HepG2 (cell line): ENCODE results near the gene PRSS50. TPM values are rescaled to one million over a fixed set of nuclear protein-coding genes. Genes with fewer than 3 reads are reported as not detected.

Experiments used
- ATAC-seq: fragments of 200-7000 bp; cut with Tn5 transposase; 3 replicates; pipeline ENCODE4 v1.9.1; 2020; ENCODE audit warnings: mild to moderate bottlenecking, moderate library complexity
- BruUV-seq: library from RNA; stranded (reverse); fragments of 400-500 nt; replicated peaks from 2 replicates; lab custom pipeline; 2021; lab: Mats Ljungman, UMichigan
- CTCF ChIA-PET: fragments of 300-600 bp; formaldehyde crosslinking; extraction: SDS; loops from one replicate; lab custom pipeline; 2021; ENCODE audit warnings: low total read pairs, inconsistent platforms, low intra/inter-chr PET ratio; lab: Yijun Ruan, JAX
- POLR2A ChIA-PET: fragments of 350-600 bp; sonication (Branson Sonifier 250); formaldehyde crosslinking; loops from one replicate; lab custom pipeline; 2020; ENCODE audit warnings: antibody characterized with exemption, inconsistent platforms; lab: Yijun Ruan, JAX
- DNase-seq: peaks from one replicate; pipeline ENCODE4 v3.0.0-alpha.2; 2015; ENCODE audit warnings: low spot score
- FAIRE-seq: peaks from 3 replicates; lab custom pipeline; 2011; peaks lifted over from hg19 to GRCh38; lab: Jason Lieb, UNC
- H2AFZ ChIP-seq: one replicate; pipeline ENCODE4 v1.6.1; 2011; ENCODE audit warnings: low read length, inconsistent platforms
- H3K27ac ChIP-seq: fragments of 300-600 bp; 3 replicates; pipeline ENCODE4 v1.8.0; 2011; ENCODE audit warnings: mixed run types, mild to moderate bottlenecking, mixed read lengths, low read length, inconsistent platforms; ENCODE audit not compliant: insufficient read depth; ENCODE audit errors: extremely low read length
- H3K27me3 ChIP-seq, 2 experiments: fragments of 200-600 bp in 1 of 2; 2 replicates in 1 of 2; 3 replicates in 1 of 2; pipeline versions ENCODE4 v1.6.0 to v1.8.0; 2011; ENCODE audit warnings: low read length in 2 of 2, mild to moderate bottlenecking in 2 of 2, moderate library complexity in 2 of 2, inconsistent platforms in 1 of 2; ENCODE audit not compliant: insufficient read depth in 2 of 2, control insufficient read depth in 1 of 2
- H3K36me3 ChIP-seq, 2 experiments: fragments of 200-600 bp in 1 of 2; replicated peaks in 1 of 2; 2 replicates in 1 of 2; 3 replicates in 1 of 2; pipeline versions ENCODE4 v1.5.1 to v1.8.0; 2011; ENCODE audit warnings: low read length in 2 of 2, inconsistent platforms in 1 of 2; ENCODE audit not compliant: insufficient read depth in 2 of 2, control insufficient read depth in 1 of 2
- H3K4me1 ChIP-seq: 2 replicates; pipeline ENCODE4 v1.5.1; 2012; ENCODE audit warnings: low read length, inconsistent platforms; ENCODE audit not compliant: insufficient read depth
- H3K4me2 ChIP-seq: 2 replicates; pipeline ENCODE4 v1.6.0; 2011; ENCODE audit warnings: low read depth, low read length, inconsistent platforms
- H3K4me3 ChIP-seq, 3 experiments: fragments of 200-600 bp in 1 of 3; sonication (generic), shearing (Covaris generic) in 1 of 3; replicated peaks in 1 of 3; 2 replicates each; pipeline ENCODE4 v1.5.1; 2011 to 2016; ENCODE audit warnings: low read length in 3 of 3, inconsistent platforms in 2 of 3, low read depth in 2 of 3, mild to moderate bottlenecking in 2 of 3, control low read depth in 1 of 3, mixed read lengths in 1 of 3; ENCODE audit not compliant: insufficient read depth in 1 of 3
- H3K79me2 ChIP-seq: one replicate; pipeline ENCODE4 v1.6.1; 2011; ENCODE audit warnings: low read length, inconsistent platforms; ENCODE audit not compliant: insufficient read depth
- H3K9ac ChIP-seq: 2 replicates; pipeline ENCODE4 v1.6.0; 2011; ENCODE audit warnings: mild to moderate bottlenecking, low read depth, low read length, inconsistent platforms; ENCODE audit not compliant: insufficient read depth
- H3K9me3 ChIP-seq: 2 replicates; pipeline ENCODE4 v1.5.1; 2012; ENCODE audit warnings: mild to moderate bottlenecking, low read length
- H4K20me1 ChIP-seq: 2 replicates; pipeline ENCODE4 v1.6.0; 2011; ENCODE audit warnings: inconsistent platforms, mild to moderate bottlenecking, low read length, moderate library complexity; ENCODE audit not compliant: insufficient read depth
- DMAP1 ChIP-seq: IDR thresholded peaks from 2 replicates; pipeline ENCODE4 v1.6.1; 2016
- GFI1 ChIP-seq: sonication (generic); formaldehyde crosslinking; IDR thresholded peaks from 2 replicates; pipeline ENCODE4 v1.5.0; 2020; ENCODE audit warnings: missing genetic modification reagents, mild to moderate bottlenecking, borderline replicate concordance
- HOXA3 ChIP-seq: sonication (generic); formaldehyde crosslinking; IDR thresholded peaks from 2 replicates; pipeline ENCODE4 v1.5.0; 2020; ENCODE audit warnings: missing genetic modification reagents
- JARID2 ChIP-seq: sonication (generic); formaldehyde crosslinking; IDR thresholded peaks from 2 replicates; pipeline ENCODE4 v1.8.1; 2023; ENCODE audit warnings: missing genetic modification reagents, inconsistent platforms; ENCODE audit not compliant: insufficient replicate concordance
- LBX2 ChIP-seq: sonication (generic); formaldehyde crosslinking; IDR thresholded peaks from 2 replicates; pipeline ENCODE4 v1.5.0; 2020; ENCODE audit warnings: missing genetic modification reagents, mild to moderate bottlenecking, borderline replicate concordance
- MED13 ChIP-seq: sonication (generic); formaldehyde crosslinking; IDR thresholded peaks from 2 replicates; pipeline ENCODE4 v1.5.0; 2020; ENCODE audit warnings: missing genetic modification reagents
- MIER3 ChIP-seq: IDR thresholded peaks from 2 replicates; pipeline ENCODE4 v1.6.1; 2016; ENCODE audit warnings: missing compliant biosample characterization, borderline replicate concordance
- MZF1 ChIP-seq: sonication (generic); formaldehyde crosslinking; IDR thresholded peaks from 2 replicates; pipeline ENCODE4 v1.8.1; 2023; ENCODE audit warnings: mild to moderate bottlenecking, missing genetic modification reagents, borderline replicate concordance
- NCOA1 ChIP-seq: sonication (generic); formaldehyde crosslinking; IDR thresholded peaks from 2 replicates; pipeline ENCODE4 v1.9.0; 2021; ENCODE audit warnings: missing genetic modification reagents
- PAF1 ChIP-seq: IDR thresholded peaks from 2 replicates; pipeline ENCODE4 v1.6.1; 2016; ENCODE audit warnings: missing genetic modification reagents, missing compliant biosample characterization
- REST ChIP-seq, 2 experiments: IDR thresholded peaks; 2 replicates each; pipeline ENCODE4 v1.6.1; 2011 to 2012; ENCODE audit warnings: low read length in 2 of 2, borderline replicate concordance in 1 of 2, low read depth in 1 of 2, mild to moderate bottlenecking in 1 of 2, moderate library complexity in 1 of 2
- SOX13 ChIP-seq, 3 experiments: fragments of 450-650 bp in 1 of 3; sonication (generic) in 1 of 3; formaldehyde crosslinking in 1 of 3; IDR thresholded peaks in 2 of 3; conservative IDR thresholded peaks in 1 of 3; 2 replicates each; pipeline versions ENCODE4 v1.5.0 to v1.6.1; 2016 to 2020; ENCODE audit warnings: antibody characterized with exemption in 1 of 3, mild to moderate bottlenecking in 1 of 3, missing compliant biosample characterization in 1 of 3, missing genetic modification reagents in 1 of 3, moderate library complexity in 1 of 3
- SP140L ChIP-seq: sonication (generic); formaldehyde crosslinking; IDR thresholded peaks from 2 replicates; pipeline ENCODE4 v1.4.0; 2020; ENCODE audit warnings: missing genetic modification reagents, borderline replicate concordance
- ZNF121 ChIP-seq: sonication (generic); formaldehyde crosslinking; IDR thresholded peaks from 2 replicates; pipeline ENCODE4 v1.5.0; 2020; ENCODE audit warnings: mild to moderate bottlenecking, missing genetic modification reagents
- ZNF138 ChIP-seq: sonication (generic); formaldehyde crosslinking; IDR thresholded peaks from 2 replicates; pipeline ENCODE4 v1.5.0; 2020; ENCODE audit warnings: mild to moderate bottlenecking, low read depth, missing genetic modification reagents
- ZNF329 ChIP-seq: sonication (generic); formaldehyde crosslinking; IDR thresholded peaks from 2 replicates; pipeline ENCODE4 v1.9.0; 2021; ENCODE audit warnings: low read depth, mild to moderate bottlenecking, missing genetic modification reagents
- ZSCAN30 ChIP-seq: sonication (generic); formaldehyde crosslinking; IDR thresholded peaks from 2 replicates; pipeline ENCODE4 v1.5.0; 2020; ENCODE audit warnings: mild to moderate bottlenecking, missing genetic modification reagents
- WGBS: methylation state at CpG from one replicate; pipeline ENCODE4 v1.1.6; 2017; ENCODE audit warnings: low lambda C conversion rate; 5-methylcytosine and 5-hydroxymethylcytosine counted together
- in situ Hi-C: cut with HindIII; loops from 2 replicates; pipeline ENCODE4 v1.10.0; 2017; ENCODE audit warnings: low pct_unique_long_range_greater_than_20kb; ENCODE audit not compliant: extremely low pct_ligation_motif_present
- intact Hi-C: fragments of 100-400 bp; cut with micrococcal nuclease; formaldehyde crosslinking; loops from one replicate; pipeline ENCODE4 v1.10.0; 2022; ENCODE audit not compliant: unreplicated experiment
- polyA plus RNA-seq, 8 experiments: library from polyadenylated mRNA; depleted of rRNA in 3 of 8; stranded (reverse) in 7 of 8; unstranded in 1 of 8; fragments of >200 nt; fragmentation: Illumina TruSeq in 4 of 8; extraction: Trizol in 4 of 8; gene quantifications; 2 replicates each; pipeline versions ENCODE4 v1.2.1 to v1.2.3, GENCODE V29; 2011 to 2016; ENCODE audit warnings: low read depth in 4 of 8, missing spikeins in 1 of 8, mixed read lengths in 1 of 8; ENCODE audit not compliant: insufficient read depth in 1 of 8
- total RNA-seq, 5 experiments: library from RNA; depleted of rRNA; stranded (reverse); fragments of >200 nt; fragmentation: Illumina TruSeq; extraction: Trizol; gene quantifications; 2 replicates each; pipeline ENCODE4 v1.2.3, GENCODE V29; 2016; ENCODE audit warnings: low read depth in 1 of 5
- TF ChIP-seq, protein P1 (sequence below): sonication (generic); formaldehyde crosslinking; conservative IDR thresholded peaks from 2 replicates; pipeline ENCODE4 v1.5.0; 2020; ENCODE audit warnings: missing genetic modification reagents

PRSS50 gene
- total and polyA plus RNA-seq, 2 of the 13 experiments (the other 11 are each of a cell fraction or from before 2014, with no cell fraction given), result not detected

GRCh38 chr3:46664971-46665762, 52.5 kb downstream of the PRSS50 start:
- ChIA-PET CTCF (no interaction called here), POLR2A (no interaction called here)
- FAIRE-seq (no peak), DNase-seq (no peak), ATAC-seq (no peak)
- in situ Hi-C loops (loop anchor here (10.0 kb wide), 1 partner anchor 180 kb away; no protein-coding TSS in a partner anchor), intact Hi-C loops (no loop called here)
- Histone ChIP-seq H3K36me3 (no peaks in the 10 kb centered on the region), H3K9ac (no peak overlapping the region), H3K9me3 (no peaks in the 10 kb centered on the region), H3K27ac (no peak overlapping the region), H3K27me3 (peaks cover 3 to 34% of the 10 kb centered on the region in 2 experiments; a peak in 2 of 5 replicates), H3K4me3 (no peak overlapping the region), H2AFZ (no peak overlapping the region), H3K4me2 (no peak overlapping the region), H4K20me1 (no peaks in the 10 kb centered on the region), H3K4me1 (no peaks in the 10 kb centered on the region), H3K79me2 (no peaks in the 10 kb centered on the region)
- WGBS, result 40% methylated on average over 21 of the region's 23 CpGs
- BruUV-seq, result no TSS peak
- TF ChIP-seq HOXA3 (no peak), SP140L (CRISPR knock-in tag) (no peak), MZF1 (CRISPR knock-in tag) (no peak), ZNF329 (CRISPR knock-in tag) (no peak), GFI1 (CRISPR knock-in tag) (no peak), LBX2 (CRISPR knock-in tag) (no peak), ZSCAN30 (no peak), MED13 (no peak), REST (IDR thresholded peaks at IDR 0.05; ENCODE audit: borderline replicate concordance in 1 of 2, low read depth in 1 of 2, low read length in 2 of 2) (no peak), NCOA1 (CRISPR knock-in tag) (no peak), JARID2 (no peak), PAF1 (CRISPR knock-in tag) (no peak), SOX13 (IDR thresholded peaks at IDR 0.05) (no peak), SOX13 (CRISPR knock-in tag; conservative IDR thresholded peaks at IDR 0.05 in 1 of 2, IDR thresholded peaks at IDR 0.05 in 1 of 2) (no peak), MIER3 (CRISPR knock-in tag) (no peak), ZNF121 (CRISPR knock-in tag) (no peak), DMAP1 (CRISPR knock-in tag) (no peak), ZNF138 (no peak)
- TF ChIP-seq, protein P1, sequence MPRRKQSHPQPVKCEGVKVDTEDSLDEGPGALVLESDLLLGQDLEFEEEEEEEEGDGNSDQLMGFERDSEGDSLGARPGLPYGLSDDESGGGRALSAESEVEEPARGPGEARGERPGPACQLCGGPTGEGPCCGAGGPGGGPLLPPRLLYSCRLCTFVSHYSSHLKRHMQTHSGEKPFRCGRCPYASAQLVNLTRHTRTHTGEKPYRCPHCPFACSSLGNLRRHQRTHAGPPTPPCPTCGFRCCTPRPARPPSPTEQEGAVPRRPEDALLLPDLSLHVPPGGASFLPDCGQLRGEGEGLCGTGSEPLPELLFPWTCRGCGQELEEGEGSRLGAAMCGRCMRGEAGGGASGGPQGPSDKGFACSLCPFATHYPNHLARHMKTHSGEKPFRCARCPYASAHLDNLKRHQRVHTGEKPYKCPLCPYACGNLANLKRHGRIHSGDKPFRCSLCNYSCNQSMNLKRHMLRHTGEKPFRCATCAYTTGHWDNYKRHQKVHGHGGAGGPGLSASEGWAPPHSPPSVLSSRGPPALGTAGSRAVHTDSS (CRISPR knock-in tag), result no peak
